ENCODE data around the gene GLRX2.
"Not testable (repeated sequence)": the region's sequence is repeated elsewhere in the genome, so short reads cannot be mapped to it uniquely, and the experiment has no call there.

The GLRX2 gene

GRCh38 chr1:193058529-193059281, 46.5 kb downstream of the GLRX2 start:
- TF ChIP-seq CTCF (IDR thresholded peaks at IDR 0.05; ENCODE audit: low read depth, low read length): no peak
- peak overlapping the region; percentile 93 for H3K4me3 ChIP-seq (ENCODE audit: low read depth, low read length)

DNA sequence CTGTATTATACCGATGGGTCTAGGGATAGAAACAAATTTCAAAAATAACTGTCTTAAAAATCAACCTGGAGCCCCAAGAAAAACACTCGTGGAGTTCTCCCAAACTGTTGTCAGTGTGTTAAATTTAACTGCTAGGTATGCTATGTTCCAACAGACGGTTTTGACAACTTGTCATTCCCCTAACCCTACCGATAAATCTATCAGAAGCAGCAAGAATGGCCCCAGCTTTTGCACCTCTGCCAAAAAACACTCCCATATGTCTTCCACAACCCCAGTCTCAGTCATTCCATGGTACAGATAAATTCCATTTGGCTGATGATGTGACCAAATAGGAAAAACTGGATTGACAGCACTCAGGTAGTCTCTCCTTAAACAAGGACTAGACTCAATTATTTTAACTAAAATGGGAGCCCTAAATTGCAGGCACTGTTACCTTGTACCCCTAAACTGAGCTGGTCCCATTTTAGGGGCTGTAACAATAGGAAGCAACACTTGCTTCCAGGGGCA, 51.0 kb downstream of the GLRX2 start:
- no peak for TF ChIP-seq CTCF (IDR thresholded peaks at IDR 0.05; ENCODE audit: low read depth, low read length)
- H3K4me3 ChIP-seq (ENCODE audit: low read depth, low read length): no peak overlapping the region

DNA sequence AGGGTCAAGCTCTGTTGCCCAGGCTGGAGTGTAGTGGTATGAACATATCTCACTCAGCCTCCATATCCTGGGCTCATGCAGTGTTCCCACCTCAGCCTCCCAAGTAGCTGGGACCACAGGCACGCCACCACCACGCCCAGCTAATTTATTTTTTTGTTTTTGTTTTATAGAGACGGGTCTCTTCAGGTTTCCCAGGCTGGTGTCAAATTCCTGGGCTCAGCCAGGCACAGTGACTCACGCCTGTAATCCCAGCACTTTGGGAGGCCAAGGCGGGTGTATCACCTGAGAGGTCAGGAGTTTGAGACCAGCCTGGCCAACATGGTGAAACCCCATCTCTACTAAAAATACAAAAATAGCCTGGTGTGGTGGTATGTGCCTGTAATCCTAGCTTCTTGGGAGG, 56.3 kb downstream of the GLRX2 start:
- not testable (repeated sequence) for H3K4me3 ChIP-seq (ENCODE audit: low read depth, low read length)

Data from WI38 (cell line).